Osteoblast (primary cell): ENCODE data around the gene MCTS1. TPM values are rescaled to one million over a fixed set of nuclear protein-coding genes. Genes with fewer than 3 reads are reported as not detected.
"Not testable (repeated sequence)": the region's sequence is repeated elsewhere in the genome, so short reads cannot be mapped to it uniquely, and the experiment has no call there.

Source experiments
- DNase-seq: peaks from one replicate; pipeline ENCODE4 v3.0.0; 2011; ENCODE audit warnings: low spot score, mixed read lengths; ENCODE audit not compliant: insufficient read length; ENCODE audit errors: missing footprints
- H2AFZ ChIP-seq: 2 replicates; pipeline ENCODE4 v1.6.0; 2011; ENCODE audit warnings: mild to moderate bottlenecking, low read length
- H3K27ac ChIP-seq: 2 replicates; pipeline ENCODE4 v1.5.1; 2011; ENCODE audit warnings: mild to moderate bottlenecking, low read depth, low read length, moderate library complexity
- H3K27me3 ChIP-seq: 2 replicates; pipeline ENCODE4 v1.6.0; 2012; ENCODE audit warnings: mild to moderate bottlenecking, control low read depth, inconsistent platforms, low read length, moderate library complexity; ENCODE audit not compliant: insufficient read depth
- H3K36me3 ChIP-seq: 2 replicates; pipeline ENCODE4 v1.5.1; 2011; ENCODE audit warnings: mild to moderate bottlenecking, low read length, control low read depth, moderate library complexity; ENCODE audit not compliant: insufficient read depth
- H3K4me1 ChIP-seq: 2 replicates; pipeline ENCODE4 v1.5.1; 2011; ENCODE audit warnings: mild to moderate bottlenecking, low read length, control low read depth, moderate library complexity; ENCODE audit not compliant: insufficient read depth
- H3K4me2 ChIP-seq: 2 replicates; pipeline ENCODE4 v1.6.0; 2011; ENCODE audit warnings: mild to moderate bottlenecking, low read length; ENCODE audit not compliant: insufficient read depth
- H3K4me3 ChIP-seq: fragments of 200-600 bp; sonication (generic); 3 replicates; pipeline ENCODE4 v1.5.1; 2012; ENCODE audit warnings: mild to moderate bottlenecking, low read length, inconsistent platforms; ENCODE audit not compliant: insufficient read depth
- H3K79me2 ChIP-seq: 2 replicates; pipeline ENCODE4 v1.6.0; 2012; ENCODE audit warnings: mild to moderate bottlenecking, low read length, control low read depth, inconsistent platforms; ENCODE audit not compliant: insufficient read depth
- H3K9me3 ChIP-seq: 2 replicates; pipeline ENCODE4 v1.5.1; 2011; ENCODE audit warnings: low read depth, low read length, control low read depth
- H4K20me1 ChIP-seq: 2 replicates; pipeline ENCODE4 v1.6.0; 2012; ENCODE audit warnings: mild to moderate bottlenecking, low read length, control low read depth; ENCODE audit not compliant: insufficient read depth
- total RNA-seq: library from RNA; depleted of rRNA; stranded (reverse); fragments of >200 nt; gene quantifications from 2 replicates; pipeline ENCODE4 v1.2.3, GENCODE V29; 2012
- TF ChIP-seq, protein P1 (sequence below): IDR thresholded peaks from 2 replicates; pipeline ENCODE4 v1.5.1; 2011; ENCODE audit warnings: mild to moderate bottlenecking, low read depth, low read length, moderate library complexity; ENCODE audit errors: extremely low read depth

MCTS1 gene
- total RNA-seq, 1 donor, result 29.3 TPM

- Histone ChIP-seq H3K4me3 (no peak overlapping the region), H3K36me3 (no peaks in the 10 kb centered on the region), H3K4me1 (no peaks in the 10 kb centered on the region), H3K27me3 (no peaks in the 10 kb centered on the region), H3K27ac (no peak overlapping the region), H3K9me3 (no peaks in the 10 kb centered on the region), H4K20me1 (no peaks in the 10 kb centered on the region), H2AFZ (peak overlapping the region; percentile 17), H3K79me2 (no peaks in the 10 kb centered on the region), H3K4me2 (no peak overlapping the region)
- TF ChIP-seq, protein P1, sequence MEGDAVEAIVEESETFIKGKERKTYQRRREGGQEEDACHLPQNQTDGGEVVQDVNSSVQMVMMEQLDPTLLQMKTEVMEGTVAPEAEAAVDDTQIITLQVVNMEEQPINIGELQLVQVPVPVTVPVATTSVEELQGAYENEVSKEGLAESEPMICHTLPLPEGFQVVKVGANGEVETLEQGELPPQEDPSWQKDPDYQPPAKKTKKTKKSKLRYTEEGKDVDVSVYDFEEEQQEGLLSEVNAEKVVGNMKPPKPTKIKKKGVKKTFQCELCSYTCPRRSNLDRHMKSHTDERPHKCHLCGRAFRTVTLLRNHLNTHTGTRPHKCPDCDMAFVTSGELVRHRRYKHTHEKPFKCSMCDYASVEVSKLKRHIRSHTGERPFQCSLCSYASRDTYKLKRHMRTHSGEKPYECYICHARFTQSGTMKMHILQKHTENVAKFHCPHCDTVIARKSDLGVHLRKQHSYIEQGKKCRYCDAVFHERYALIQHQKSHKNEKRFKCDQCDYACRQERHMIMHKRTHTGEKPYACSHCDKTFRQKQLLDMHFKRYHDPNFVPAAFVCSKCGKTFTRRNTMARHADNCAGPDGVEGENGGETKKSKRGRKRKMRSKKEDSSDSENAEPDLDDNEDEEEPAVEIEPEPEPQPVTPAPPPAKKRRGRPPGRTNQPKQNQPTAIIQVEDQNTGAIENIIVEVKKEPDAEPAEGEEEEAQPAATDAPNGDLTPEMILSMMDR, result no peak
- DNase-seq, result no peak
Observed at GRCh38 chrX:120647127-120647526, 43.2 kb downstream of the MCTS1 start.

DNA sequence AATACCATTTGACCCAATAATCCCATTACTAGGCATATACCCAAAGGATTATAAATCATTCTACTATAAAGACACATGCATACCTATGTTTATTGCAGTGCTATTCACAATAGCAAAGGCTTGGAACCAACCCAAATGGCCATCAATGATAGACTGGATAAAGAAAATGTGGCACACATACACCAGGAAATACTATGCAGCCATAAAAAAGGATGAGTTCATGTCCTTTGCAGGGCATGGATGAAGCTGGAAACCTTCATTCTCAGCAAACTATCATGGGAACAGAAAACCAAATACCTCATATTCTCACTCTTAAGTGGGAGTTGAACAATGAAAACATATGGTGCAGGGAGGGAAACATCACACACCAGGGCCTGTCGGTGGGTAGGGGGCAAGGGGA, 48.4 kb downstream of the MCTS1 start:
- not testable (repeated sequence) for H2AFZ ChIP-seq, H3K4me3 ChIP-seq, H3K27me3 ChIP-seq, DNase-seq, H3K4me2 ChIP-seq, H4K20me1 ChIP-seq, H3K36me3 ChIP-seq, H3K27ac ChIP-seq, H3K9me3 ChIP-seq, H3K79me2 ChIP-seq, H3K4me1 ChIP-seq

- H3K4me2 ChIP-seq, result no peak overlapping the region
- H3K36me3 ChIP-seq, result no peaks in the 10 kb centered on the region
- H4K20me1 ChIP-seq, result no peaks in the 10 kb centered on the region
- no peaks in the 10 kb centered on the region for H3K9me3 ChIP-seq
- H3K27ac ChIP-seq, result no peak overlapping the region
- no peaks in the 10 kb centered on the region for H3K27me3 ChIP-seq
- H2AFZ ChIP-seq, result no peak overlapping the region
- no peak for DNase-seq
- H3K4me1 ChIP-seq, result no peaks in the 10 kb centered on the region
- H3K4me3 ChIP-seq, result no peak overlapping the region
- no peaks in the 10 kb centered on the region for H3K79me2 ChIP-seq
- TF ChIP-seq, protein P1, result no peak
Observed at GRCh38 chrX:120653000-120653399, 49.1 kb downstream of the MCTS1 start.

GRCh38 chrX:120660637-120661036, 56.7 kb downstream of the MCTS1 start:
- DNase-seq, result no peak
- no peak overlapping the region for H3K4me2 ChIP-seq

More at GRCh38 chrX:120660637-120661036, 56.7 kb downstream of the MCTS1 start:
- Histone ChIP-seq H3K4me3 (no peak overlapping the region), H3K36me3 (no peaks in the 10 kb centered on the region), H3K9me3 (no peaks in the 10 kb centered on the region), H4K20me1 (no peaks in the 10 kb centered on the region), H2AFZ (no peak overlapping the region), H3K27me3 (no peaks in the 10 kb centered on the region), H3K79me2 (no peaks in the 10 kb centered on the region), H3K4me1 (no peaks in the 10 kb centered on the region), H3K27ac (no peak overlapping the region)
- TF ChIP-seq, protein P1, result no peak

Other genes with a start within 250 kb of the MCTS1 start
- gene ATP1B4, start 242.0 kb upstream of the MCTS1 start, total RNA-seq, result not detected in 2 replicates
- 237 and 294 TPM in 2 replicates for gene LAMP2, start 134.8 kb upstream of the MCTS1 start, total RNA-seq
- 76.0 TPM in 2 replicates for gene CUL4B, start 43.1 kb upstream of the MCTS1 start, total RNA-seq
- gene C1GALT1C1, start 26.0 kb downstream of the MCTS1 start, total RNA-seq, result 33.6 and 36.9 TPM in 2 replicates